HG02588 (cell line): ENCODE results near the gene ARHGAP32.

ENCODE experiments used
- ATAC-seq: cut with Tn5 transposase; IDR thresholded peaks from one replicate; pipeline ENCODE4 v1.9.1; 2021; ENCODE audit warnings: mild to moderate bottlenecking, moderate library complexity; ENCODE audit not compliant: unreplicated experiment

The ARHGAP32 gene

GRCh38 chr11:128962896-128963295 lies 229.2 kb downstream of the ARHGAP32 start:
- ATAC-seq: no peak

- no peak for ATAC-seq
These were observed 230.5 kb downstream of the ARHGAP32 start for GRCh38 chr11:128961645-128962044.

DNA sequence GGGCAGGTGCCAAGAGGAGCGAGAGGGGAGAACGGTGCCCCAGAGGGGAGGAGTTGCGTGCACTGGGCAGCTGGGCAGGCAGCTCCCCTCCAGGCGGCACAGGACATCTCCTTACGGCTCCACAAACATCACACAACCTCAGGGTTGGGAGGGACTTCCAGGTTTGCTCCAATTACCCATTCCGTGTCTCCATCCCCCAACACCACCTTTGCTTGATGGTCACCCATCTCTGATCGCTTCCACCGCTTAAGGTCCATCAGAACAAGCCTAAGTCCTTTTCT lies 235.0 kb downstream of the ARHGAP32 start:
- no peak for ATAC-seq

DNA sequence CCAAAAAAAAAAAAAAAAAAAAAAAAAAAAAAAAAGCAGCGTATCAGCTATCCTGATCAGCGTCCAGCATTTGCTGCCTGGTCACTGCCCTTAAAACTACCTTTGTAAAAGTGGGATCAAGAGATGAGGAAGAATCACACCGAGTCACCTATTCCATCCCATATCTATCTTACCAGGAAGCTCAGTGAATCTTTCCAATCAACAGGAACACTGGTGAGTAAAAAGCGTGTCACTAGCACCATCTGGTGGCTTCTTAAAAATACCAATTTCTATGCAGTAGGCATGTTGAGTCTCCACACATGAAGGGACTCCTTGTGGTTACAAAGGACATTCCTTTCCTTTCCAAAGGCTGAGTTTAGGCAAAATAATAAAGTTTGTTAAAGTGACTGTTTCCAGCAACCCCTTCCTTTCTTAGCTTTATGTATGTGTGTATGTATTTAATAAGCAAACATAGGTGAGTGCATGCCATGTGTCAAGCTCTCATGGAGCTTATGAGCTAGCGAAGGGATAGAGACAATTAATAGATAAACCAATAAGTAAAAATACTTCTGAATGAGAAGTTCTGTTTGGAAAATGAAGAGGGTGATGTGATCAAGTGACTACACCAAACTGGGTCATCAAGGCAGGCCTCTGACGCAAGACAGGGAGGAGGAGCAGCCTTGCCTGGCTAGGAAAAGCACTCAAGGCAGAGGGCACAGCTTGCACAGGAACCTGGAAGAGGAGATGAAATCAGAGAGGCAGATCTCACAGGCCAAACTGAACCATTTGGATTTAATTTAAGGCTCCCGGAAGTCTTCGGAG lies 235.5 kb downstream of the ARHGAP32 start:
- ATAC-seq: no peak

- no peak for ATAC-seq
These were observed 236.5 kb downstream of the ARHGAP32 start for GRCh38 chr11:128955636-128956035.

- no peak for ATAC-seq
These were observed 239.0 kb downstream of the ARHGAP32 start for GRCh38 chr11:128953151-128953550.

DNA sequence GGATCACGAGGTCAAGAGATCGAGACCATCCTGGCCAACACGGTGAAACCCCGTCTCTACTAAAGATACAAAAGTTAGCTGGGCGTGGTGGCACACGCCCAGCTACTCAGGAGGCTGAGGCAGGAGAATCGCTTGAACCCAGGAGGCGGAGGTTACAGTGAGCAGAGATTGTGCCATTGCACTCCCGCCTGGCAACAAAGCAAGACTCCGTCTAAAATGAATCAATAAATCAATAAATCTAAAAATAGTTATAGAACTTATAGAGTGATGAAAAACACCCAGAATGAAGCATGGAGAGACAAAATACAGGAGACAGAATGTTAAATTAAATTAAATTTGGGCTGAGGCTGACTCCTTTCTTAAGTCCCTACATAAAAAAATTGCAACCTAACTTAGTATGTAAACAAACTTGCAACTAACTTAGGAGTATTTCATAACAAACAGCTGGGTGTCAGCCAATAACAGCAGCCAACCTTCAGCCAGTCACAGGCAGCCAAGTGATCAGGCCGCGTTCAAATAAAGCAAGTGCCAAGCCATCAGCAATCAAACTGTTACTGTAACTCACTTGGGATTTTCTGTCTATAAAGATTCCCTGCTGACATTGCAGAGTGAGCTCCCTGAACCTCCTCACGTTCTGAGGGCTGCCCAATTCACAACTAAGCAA lies 242.2 kb downstream of the ARHGAP32 start:
- ATAC-seq: no peak

DNA sequence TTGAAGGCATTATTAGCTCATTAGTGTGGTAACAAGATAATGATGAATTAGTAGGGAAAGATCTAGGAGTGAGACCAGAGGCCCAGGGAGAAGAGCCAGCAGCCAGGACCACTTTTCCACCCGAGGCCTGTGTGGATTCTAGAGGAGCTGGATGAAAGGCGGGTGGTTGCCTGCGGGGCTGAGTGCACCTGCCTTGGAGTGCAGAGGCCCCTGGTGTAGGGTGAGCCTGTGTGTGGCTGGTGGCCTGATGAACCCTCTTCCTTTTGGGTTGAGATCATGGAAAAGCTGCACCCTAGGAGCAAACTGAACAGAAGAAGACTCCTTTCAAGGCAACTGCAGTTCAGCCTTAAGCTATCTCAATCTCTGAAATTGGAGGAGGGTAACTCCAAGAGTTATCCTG lies 243.5 kb downstream of the ARHGAP32 start:
- no peak for ATAC-seq

DNA sequence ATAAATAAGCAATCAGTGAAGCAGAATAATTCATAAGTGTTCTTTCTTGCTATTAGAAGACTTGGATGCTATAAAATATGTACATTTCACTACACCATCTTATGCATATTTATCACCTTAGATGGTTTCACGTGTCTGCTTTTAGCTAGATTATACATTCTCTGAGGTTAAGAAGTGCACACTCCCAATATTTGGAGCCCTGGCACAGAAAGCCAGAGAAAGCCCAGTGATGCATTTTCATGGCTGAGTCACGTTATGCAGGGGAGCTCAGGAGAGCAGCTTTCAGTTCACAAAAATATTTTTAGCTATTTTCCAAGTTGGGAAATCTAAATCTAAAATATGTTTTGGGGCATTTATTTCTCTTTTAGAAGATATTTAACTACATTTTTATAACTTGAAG lies 244.4 kb downstream of the ARHGAP32 start:
- no peak for ATAC-seq

- ATAC-seq: no peak
These were observed 245.5 kb downstream of the ARHGAP32 start for GRCh38 chr11:128946648-128947047.

GRCh38 chr11:128943428-128943976 lies 248.6 kb downstream of the ARHGAP32 start:
- ATAC-seq: no peak

DNA sequence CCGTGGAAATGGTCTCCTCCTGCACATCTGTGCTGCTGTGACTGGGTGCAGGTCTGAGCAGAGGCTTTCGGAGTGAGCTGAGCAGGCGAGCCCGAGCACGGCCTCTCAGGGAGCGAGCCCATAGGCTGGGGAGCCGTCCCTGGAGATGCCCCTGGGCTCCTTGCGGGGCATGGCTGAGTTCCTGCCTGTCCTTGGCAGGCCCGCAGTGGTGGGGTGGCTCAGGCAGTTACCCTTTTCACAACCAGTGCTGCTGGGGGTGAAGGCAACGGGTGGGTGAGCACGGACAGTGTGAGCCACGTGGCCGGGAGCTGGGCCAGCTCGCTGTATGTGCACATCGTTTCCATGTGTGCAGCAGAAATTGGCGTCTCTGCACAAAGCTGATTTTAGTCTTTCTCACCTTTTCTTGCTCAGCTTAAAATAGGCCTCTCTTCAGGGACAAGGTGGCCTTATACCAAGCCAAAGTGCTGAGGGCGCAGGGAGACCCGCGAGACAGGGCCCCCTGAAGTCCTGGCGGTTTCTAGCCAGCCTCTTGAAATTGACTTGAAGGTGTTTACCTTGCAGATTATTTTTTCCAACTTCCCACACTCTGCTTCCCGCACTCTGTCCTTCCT lies 249.2 kb downstream of the ARHGAP32 start, which contains the start of gene TP53AIP1:
TP53AIP1 (minus strand) TSS at position 55 of the 611 bp plus-strand sequence. CDS start 5,053 bp downstream, outside the sequence.
- no peak for ATAC-seq

DNA sequence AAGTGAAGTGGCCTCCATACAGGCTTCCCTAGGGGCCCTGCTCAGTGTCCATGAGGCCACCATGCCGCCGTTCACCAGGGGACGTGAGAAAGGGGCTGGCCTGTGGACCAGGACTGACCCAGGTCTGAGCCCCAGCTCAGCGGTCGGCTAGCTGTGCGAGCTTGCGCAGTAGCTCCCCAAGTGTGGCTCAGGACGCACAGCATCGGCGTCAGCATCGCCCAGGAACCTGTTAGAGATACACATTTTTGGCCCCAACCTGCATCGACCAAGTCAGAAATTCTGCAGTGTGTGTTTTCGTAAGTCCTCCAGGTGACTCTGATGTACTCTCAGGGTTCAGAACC lies 249.9 kb downstream of the ARHGAP32 start:
- ATAC-seq: no peak

- ATAC-seq: no peak
These were observed 250.4 kb downstream of the ARHGAP32 start for GRCh38 chr11:128941573-128942271.

GRCh38 chr11:128941110-128941509 lies 251.0 kb downstream of the ARHGAP32 start:
- ATAC-seq: no peak

GRCh38 chr11:128940603-128941002 lies 251.5 kb downstream of the ARHGAP32 start:
- no peak for ATAC-seq

GRCh38 chr11:128940156-128940555 lies 252.0 kb downstream of the ARHGAP32 start:
- ATAC-seq: no peak

GRCh38 chr11:128939591-128939990 lies 252.5 kb downstream of the ARHGAP32 start:
- ATAC-seq: no peak

GRCh38 chr11:128938156-128938885 lies 253.8 kb downstream of the ARHGAP32 start:
- no peak for ATAC-seq

DNA sequence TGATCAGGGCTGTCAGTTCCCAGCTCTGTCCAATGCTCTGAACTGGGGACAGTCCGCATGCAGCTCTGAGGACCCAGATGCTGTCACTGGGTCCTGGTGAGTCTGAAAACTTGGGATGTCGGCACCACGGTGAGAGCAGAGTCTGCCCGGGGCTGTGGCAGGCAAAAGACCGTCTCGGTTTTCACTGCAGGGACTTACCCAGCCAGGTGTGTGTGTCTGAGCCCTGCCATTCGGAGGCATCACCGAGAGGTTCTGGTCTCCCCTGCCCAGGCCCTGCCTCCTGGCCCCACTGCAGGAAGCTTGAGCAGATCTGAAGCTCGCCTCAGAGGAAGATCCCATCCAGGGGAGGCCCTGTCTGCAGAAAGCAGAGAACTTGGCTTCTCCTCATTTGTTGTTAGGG lies 254.6 kb downstream of the ARHGAP32 start:
- ATAC-seq: no peak
